IPS-11a (cell line): Measurements from ENCODE around the gene ZAR1L.

ENCODE experiments used
- H3K4me3 ChIP-seq: one replicate; pipeline ENCODE4 v1.5.1; 2013; ENCODE audit warnings: low read depth, low read length, control low read depth

The ZAR1L gene

DNA sequence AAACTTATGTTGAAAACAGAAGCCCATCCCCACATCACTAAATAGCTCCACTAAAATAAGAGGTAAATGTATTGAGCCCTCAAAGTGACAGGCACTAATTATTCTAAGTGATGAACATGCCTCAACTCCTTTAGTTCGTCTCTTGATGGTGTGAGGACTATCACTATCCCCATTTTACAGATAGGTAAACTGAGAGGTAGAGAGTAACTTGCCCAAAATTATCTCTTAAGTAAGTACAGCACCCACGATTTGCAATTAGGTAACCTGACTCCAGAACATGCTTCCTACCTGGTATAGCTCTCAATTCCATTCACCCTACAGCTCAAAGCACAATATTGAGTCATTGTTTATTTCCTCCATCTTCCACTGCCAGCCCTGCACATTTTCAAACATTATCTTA lies 12.7 kb downstream of the ZAR1L start:
- no peak overlapping the region for H3K4me3 ChIP-seq

DNA sequence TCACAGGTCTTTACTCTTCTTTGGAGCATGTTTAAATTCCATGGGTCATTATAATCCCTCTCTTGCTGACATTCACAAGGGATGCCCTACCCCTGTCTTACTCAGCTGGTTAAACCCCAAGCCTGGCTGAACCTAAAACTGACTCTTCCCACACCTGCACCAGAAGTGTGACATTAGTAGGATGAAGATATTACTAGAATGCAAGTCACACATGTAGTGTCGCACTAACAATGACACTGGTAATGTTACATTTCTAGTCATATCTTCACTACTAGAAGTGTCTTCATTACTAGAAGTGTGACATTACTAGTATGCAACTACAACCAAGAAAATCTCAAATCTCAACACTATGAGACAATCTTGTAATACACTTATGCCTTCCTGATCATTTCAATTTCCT lies 14.2 kb downstream of the ZAR1L start:
- H3K4me3 ChIP-seq: no peak overlapping the region

DNA sequence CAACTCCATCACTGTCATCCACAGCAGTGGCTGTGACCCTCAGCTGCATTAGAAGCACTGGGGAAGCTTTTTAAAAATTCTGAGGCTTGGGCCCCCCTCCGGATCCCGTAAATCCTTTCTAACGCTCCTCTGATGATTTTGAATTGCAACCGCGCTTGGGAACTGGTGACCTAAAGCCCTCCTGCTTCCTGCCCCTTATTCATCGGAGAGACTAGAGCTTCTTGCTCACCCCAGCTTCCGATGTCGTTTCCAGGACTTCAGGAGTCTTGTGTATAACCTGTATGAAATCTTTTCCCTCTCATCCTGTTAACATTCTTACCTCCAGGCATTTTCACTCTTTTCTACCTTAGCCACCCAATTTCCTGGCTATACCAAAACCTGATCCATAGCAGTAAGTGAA lies 14.8 kb downstream of the ZAR1L start:
- H3K4me3 ChIP-seq: no peak overlapping the region

DNA sequence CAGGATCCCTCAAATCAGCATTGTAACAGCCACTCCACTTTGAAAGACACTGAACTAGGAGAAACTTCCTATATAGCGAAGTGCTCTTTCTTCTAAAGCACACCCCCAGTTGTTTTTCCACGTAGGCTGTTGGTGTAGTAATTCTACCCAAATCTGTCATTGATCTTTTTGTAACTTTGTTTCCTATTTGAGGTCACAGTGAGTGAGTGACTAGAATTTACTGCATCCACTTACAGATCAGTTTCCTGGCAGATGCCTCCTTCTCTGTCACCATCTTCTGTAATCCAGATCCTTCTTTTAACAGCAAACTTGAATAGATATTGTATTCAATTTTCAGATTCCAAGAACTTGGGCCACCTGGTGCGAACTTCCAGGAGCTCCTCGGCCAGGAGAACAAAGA lies 15.3 kb downstream of the ZAR1L start:
- no peak overlapping the region for H3K4me3 ChIP-seq

DNA sequence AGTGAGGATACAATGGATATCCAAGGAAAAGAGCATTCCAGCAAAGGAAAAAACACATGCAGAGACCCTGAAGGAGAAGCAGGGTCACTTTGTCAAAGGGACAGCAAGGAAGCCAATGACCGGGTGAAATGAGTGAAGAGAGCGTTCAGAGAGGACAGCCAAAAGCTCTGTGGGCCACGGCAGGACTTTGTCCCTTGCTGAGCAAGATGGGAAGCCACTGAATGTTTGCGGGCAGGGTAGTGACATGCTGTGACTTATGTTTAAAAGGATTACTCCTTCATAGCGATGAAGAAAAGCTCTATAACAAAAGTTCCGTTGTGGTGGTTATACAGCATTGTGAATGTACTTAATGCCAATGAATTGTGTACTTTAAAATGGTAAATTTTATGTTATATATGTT lies 16.5 kb downstream of the ZAR1L start:
- H3K4me3 ChIP-seq: no peak overlapping the region

DNA sequence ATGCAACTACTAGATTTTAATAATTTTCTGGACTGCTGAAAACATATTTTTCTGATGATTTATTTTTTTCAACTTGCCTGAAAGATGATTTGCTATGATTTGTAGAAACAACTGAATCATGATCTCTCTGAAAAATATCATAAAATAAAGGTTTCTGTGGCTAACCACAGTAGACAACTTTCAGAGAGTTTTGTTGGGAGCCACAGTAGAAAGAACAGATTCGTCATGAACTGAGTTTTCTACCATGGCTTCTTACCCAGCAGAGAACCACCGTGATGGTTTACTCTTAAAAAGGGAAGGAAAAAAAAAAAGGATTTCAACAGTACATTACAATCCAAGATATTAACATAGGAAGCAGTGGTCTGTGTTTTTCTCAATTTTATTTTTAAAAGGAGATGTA lies 18.0 kb downstream of the ZAR1L start:
- no peak overlapping the region for H3K4me3 ChIP-seq

DNA sequence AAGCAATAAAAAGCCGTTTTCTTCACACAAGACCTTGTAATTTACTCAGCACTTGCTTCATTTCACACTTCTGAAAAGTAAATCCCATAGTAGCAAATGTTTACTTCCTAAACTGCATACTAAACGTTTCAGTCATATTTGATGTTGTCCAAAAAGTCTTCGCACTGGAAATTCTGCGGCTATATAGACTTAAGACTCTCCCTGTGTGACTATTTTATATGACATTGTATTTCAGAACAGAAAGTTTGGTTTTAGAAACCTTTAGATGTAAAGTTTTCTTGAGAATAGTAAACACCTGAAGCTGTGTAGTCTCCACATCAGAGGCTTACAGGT lies 29.6 kb downstream of the ZAR1L start:
- H3K4me3 ChIP-seq: no peak overlapping the region

DNA sequence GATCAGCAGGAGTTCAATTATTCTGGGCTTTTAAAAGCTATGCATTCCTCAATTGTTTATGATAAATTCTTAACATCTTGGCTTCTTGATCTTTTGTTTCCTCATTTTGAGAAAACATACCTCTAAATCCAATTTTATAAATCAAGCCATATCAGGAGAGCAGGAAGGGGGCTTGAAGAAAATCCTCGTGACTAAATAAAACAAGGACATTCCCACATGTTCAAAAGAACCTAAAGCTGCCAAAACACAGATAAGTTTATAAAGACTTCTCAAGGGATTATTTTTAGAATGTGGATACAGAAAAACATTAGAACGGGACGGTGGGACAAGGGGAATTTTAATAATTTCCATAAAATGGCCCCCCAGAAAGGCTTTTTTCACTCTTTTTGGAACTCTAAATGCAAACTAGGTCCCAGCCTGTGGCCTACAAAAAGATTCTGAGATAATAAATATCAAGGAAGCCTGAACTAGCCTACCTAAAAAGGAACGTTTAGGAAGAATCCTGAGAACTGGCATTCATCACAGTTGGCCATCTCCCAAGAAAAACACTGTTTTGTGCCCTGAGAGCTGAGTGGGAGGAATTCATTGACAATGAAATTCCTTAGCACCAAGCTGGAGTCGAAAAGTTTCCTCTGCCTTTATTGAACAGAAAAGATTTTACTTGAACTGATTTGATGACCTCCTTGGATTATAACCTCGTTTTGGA lies 30.1 kb downstream of the ZAR1L start:
- no peak overlapping the region for H3K4me3 ChIP-seq

DNA sequence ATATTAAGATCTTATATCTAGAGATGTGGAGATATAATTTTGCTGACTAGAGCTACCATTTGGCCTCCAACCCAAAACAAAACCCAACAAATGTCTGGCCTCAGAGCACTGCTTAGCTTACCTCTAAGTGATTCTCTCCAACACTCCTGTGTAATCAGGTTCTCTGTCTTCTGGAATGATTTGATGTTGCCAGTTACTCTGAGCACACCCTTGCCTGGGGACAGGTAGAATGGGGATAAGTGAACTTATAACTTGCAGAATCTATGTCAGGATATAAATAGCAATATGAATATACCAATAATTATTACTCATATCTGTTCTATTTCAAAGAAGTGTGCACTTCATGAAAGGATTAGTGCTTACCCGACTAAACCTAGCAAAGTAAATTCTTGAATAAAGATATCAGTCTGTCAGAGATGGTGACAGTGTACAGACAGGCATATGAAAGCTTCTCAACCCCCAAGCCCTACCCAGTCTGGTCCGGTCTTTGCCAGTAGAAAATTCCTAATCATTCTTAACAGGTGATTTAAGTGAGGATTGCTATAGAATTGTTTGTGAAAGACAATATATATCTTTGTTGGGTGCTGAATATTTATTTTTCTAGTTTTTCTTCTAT lies 33.0 kb downstream of the ZAR1L start:
- H3K4me3 ChIP-seq: no peak overlapping the region

DNA sequence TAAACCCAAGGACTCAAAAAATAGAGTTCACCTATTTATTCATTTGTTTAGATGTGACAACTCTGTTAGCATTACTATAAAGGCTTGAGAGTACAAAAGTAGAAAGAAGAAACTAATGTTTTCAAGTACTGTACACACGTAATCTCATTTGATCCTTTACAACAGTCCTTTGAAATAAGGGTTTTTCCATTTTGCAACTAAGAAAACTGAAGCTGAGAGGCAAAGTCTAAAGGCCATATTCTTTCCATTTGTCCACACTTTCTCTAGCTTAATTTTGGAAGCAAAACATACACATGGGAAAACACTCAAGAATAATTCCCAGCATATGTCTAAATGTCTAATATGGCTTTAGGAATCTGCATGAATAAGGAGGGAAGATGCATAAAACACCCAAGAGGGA lies 34.1 kb downstream of the ZAR1L start:
- H3K4me3 ChIP-seq: no peak overlapping the region

DNA sequence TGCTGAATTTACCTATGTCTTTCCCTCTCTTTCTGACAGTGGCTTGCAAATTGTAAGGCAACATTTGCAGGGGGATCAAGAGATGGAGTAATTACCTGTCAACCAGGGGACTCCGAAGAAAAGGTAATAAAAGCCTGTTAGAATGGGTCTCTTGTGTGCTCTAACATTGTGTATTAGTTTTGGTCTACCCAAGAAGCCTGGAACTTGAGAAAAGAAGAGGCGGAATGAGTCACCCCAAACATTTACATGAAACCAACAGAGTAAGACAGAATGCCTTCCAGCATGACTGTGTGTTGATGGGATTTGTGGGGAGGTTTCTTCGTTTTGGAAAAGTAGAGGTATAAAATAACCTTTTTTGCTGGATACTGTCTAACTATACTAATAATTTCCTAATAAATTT lies 36.7 kb downstream of the ZAR1L start:
- no peak overlapping the region for H3K4me3 ChIP-seq

DNA sequence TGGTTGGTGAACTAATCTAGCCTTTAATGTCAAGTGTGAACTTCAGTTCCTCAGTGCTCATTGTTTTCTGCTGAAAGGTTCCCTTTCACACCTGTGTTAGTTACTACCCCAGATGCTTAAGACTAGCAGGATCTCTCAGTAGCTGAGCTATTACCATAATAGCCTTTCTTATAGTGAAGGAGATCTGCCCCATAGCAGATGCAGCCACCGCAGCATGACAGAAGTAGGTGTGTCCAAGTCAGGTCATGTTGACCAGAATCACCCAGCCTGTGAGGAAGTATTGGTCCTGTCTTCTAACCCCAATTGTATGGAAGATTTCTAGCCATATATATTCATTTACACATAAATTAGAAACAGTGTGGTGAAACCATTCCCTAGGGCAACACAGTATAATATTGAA lies 37.3 kb downstream of the ZAR1L start:
- H3K4me3 ChIP-seq: no peak overlapping the region

DNA sequence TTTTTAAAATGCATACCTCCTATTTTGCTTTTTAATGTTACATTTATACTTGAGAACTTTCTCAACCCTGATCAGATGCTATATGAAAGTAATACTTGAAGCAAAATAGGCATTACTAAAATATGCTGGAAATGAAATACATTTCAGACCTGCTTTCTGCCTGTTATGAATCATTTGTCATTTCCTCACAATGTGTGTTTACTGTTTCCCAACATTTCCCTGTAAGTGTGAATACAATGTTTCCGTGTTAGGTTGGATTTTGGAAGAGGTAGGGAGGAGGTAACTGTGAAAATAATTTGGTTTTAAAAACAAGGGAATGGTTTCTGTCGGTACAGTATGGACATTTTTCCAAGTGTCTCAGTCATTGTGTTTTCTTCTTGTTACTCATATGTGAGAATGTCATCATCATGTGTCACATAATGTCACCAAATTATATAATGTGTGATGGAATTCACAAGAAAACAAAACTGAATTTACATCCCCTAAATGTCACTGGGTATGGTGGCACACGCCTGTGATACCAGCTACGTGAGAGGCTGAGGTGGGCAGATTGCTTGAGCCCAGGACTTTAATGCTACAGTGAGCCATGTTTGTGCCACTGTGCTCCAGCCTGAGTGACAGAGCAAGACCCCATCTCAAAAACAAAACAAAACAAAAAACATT lies 43.0 kb downstream of the ZAR1L start:
- H3K4me3 ChIP-seq: no peak overlapping the region

DNA sequence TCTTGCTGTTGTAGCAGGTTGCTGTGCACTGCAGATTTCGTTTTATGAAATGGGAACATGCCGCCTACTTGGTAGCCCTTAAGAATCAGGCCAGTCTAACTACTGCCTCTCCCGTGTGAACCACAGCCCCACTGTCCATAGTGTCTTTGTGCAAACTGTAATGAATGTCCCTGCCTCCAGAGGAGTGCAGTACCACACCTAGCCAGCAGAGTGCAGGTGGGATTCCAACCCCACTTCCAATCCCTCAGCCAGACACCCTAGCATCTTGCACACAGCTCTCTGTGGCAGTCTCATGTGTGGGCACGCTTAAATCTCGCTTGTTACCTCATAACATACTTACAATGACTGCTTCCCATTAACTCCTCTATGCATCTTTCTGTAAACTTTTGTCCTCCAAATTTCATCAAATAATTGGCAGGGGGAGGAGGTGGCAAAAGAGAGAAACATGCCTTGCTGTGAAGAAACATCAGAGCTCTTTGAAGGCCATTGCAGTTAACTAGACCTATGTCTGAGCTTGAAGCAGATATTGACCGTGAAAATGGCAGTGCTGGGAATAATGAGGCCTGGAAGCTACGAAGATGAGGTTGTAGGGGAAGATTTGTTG lies 47.2 kb downstream of the ZAR1L start:
- H3K4me3 ChIP-seq: no peak overlapping the region

DNA sequence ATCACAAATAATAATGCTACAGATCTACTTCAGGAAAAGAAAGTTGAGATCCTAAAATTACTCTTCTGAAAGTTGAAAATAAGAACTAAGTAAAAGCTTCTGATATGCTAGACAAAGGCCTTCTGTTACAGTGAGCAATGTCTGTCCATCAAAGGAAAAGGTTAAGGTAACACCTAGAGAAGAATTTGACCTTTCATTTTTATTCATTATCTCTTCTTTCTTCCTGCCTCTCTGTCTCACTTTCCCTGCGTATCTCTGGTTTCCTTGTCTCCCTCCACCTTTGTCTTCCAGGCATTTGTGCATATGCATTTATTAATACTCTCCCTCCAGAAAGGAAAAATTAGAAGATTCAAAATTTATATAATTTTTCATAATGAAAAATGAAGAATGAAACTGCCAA lies 49.0 kb downstream of the ZAR1L start:
- H3K4me3 ChIP-seq: no peak overlapping the region

DNA sequence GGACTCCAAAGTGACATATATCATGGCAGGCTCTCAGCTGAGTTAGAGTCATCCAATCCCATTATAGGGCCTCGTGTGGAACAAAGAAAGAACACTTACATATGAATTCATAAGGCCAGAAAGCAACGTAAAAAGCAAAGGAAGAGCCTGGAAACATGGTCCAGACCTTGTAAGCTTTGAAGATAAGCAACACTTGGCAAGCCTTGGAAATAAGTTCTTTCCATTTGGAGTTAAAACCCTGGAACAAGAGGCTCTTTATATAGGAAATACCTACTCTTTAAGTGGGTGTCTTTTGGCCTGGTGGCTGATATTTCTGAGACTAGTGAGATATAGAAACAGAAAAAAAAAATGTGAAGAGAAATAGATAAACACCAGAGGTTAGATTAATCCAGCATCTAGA lies 49.4 kb downstream of the ZAR1L start:
- no peak overlapping the region for H3K4me3 ChIP-seq

DNA sequence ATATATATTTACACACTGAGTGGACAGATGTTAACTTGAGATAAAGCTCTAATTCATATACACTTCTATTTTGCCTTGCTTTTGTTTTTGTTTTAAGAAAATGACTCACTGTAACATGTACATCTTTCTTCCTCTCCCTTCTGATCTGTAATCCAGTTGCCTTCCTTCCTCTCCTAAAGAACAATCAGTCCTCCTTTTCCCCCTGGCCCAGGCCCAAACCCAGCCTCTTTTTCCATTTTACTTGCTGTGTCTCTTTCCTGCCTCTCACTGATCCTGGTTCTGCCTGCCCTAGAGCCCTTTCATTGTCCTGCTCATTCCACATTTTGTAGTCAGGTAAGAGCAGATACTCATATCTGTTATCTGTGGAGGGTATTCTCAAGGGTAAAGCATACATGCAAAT lies 50.8 kb downstream of the ZAR1L start:
- H3K4me3 ChIP-seq: no peak overlapping the region

DNA sequence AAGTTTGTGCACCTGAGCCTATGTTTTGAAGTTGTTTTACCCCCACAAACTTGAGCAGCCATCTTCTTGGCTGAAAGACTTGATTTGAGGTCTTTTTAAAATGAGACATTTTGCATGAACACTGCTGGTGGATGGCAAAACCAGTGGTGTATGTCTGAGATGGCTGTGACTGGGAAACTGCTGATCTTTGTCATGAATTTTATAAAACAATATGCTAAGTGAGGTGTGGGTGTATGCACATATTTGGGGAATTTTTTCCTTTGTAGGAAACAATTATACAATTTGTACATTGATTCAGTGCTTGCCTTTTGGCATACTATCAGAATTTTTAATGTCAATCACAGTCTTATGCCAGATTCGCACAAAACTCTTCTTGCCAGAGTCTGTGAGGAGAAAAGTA lies 52.5 kb downstream of the ZAR1L start:
- no peak overlapping the region for H3K4me3 ChIP-seq

DNA sequence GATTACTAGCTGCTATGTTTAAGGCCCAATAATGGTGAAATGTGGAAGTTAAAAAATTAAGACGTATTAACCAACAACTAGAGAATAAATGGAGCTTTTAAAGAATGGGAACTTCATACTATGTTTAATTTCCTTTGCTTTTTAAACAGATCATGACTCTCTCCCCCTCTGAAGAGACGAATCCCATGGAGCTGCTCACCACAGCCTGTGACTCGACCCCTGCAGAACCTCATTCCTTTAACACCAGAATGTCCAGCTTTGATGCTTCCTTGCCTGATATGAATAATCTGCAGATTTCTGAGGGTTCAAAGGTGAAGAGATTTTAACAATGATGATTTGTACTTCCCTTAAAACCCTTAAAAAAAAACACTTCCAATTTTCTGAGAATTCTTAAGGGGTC lies 53.0 kb downstream of the ZAR1L start:
- H3K4me3 ChIP-seq: no peak overlapping the region

DNA sequence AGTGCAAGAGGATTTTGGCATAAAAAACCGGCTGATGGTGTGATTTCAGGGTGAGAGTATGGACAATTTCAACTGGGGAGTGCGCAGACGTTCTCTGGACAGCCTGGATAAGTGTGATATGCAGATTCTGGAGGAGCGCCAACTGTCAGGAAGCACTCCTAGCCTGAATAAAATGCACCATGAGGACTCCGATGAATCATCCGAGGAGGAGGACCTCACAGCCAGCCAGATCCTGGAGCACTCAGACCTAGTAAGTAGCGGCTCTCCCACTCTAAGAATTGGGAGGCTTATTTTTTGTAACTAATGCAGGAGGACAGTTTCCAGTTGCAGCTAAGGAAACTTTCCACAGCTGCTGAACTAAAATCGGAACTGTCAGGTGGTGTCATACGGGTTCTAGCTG lies 53.6 kb downstream of the ZAR1L start:
- H3K4me3 ChIP-seq: no peak overlapping the region

DNA sequence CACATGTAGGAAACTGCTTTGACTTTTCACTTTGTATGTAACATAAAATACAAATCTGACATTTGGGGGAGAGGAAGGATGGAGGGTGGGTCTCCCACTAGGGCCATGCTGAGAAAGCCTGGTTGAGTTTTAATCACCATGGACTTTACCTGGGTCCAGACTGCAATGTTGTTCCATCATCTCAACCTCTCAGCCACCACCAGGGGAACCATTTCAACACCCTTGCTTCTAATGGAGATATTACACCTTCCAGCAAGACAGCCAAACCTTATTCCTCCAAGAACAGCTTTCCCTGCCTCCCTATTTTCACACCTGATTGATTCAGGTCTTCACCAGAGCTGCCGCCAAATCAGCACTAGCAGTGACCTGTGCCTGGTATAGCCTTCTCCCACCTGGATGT lies 56.0 kb downstream of the ZAR1L start:
- no peak overlapping the region for H3K4me3 ChIP-seq

DNA sequence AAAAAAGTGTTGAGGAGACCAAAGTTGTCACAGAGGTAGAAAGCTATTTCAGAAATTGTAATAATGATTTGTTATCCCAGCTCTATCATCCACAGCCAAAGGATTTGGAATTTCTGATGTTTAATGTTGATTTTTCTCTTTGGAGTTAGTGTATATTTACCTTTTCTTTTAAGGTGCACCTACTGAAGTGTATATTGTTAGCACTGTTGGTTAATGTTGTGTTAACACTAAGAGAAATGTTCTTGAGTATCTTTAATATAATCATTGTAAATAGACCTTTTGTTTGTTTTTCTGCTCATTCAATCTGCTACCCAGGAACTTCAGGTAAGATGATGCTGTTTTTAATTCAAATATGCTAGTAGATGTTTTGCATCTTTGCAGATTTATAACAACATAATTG lies 57.5 kb downstream of the ZAR1L start:
- no peak overlapping the region for H3K4me3 ChIP-seq
